SKM-1 treated with dmso at 0.1 percent for 144 hours (cell line): Measurements from ENCODE around the gene LBX2.

Experiments used
- DNase-seq: peaks from one replicate; lab custom pipeline; 2025; ENCODE audit not compliant: unreplicated experiment; lab: John Stamatoyannopoulos, UW

LBX2 gene

DNA sequence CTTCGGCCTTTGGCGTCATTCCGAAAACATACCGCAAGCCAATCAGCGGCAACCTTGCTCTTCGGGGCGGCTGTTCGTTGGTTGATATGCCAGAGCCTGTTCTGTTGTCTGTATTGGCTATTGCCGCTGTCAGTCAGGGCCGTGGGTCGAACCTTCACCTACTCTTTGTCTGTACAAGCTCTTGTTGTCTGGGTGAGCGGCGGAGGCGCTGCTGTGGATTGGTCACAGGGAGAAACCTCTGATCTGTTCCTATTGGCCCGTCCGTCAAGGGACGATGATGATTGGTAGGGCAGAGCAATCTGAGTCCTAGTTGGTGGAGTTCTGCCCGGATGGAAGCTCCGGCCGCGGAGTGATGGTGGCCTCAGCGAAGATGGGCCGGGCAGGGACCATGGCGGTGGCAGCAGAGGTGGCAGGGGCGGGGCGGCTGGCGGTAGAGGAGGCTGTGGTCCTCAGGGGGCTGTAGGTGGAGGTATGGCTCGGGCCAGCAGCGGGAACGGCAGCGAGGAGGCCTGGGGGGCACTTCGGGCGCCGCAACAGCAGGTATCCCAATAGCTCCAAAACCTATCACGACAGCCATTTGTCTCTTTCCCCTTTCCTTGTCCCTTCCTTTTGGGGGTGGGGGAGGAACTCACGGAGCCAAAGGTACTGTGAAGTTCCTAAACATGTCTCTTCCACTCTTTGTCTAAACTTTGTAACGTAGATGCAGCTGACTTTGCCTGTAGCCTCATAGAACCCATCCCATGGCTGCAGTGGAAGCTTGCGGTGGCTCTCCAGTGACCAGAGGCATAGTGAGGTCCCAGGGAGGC is 41.1 kb downstream of the LBX2 start, which contains the start of gene WBP1:
WBP1 (plus strand) TSS at position 307 of the 806 bp plus-strand sequence; CDS start at position 472, 165 bp downstream.
- DNase-seq, result peak; percentile 99

DNA sequence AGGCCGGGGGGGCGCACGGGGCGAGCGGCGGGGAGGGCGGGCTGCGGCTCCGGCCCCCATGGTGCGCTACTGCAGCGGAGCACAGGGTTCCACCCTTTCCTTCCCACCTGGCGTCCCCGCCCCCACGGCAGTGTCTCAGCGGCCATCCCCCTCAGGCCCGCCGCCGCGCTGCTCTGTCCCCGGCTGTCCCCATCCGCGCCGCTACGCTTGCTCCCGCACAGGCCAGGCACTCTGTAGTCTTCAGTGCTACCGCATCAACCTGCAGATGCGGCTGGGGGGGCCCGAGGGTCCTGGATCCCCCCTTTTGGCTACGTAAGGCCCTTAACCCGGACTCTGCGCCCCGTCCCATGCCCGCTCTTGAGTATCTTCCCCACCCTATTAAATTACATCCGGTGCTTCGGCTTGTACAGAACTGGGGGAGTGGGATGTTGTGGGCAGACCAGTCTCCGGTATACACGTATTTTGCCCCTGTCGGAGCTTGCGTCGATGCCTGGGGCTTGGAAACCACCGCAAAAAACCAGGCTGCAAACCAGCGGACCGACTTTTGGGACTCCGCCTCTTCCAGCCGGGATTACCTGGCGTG is 41.8 kb downstream of the LBX2 start:
- no peak for DNase-seq

DNA sequence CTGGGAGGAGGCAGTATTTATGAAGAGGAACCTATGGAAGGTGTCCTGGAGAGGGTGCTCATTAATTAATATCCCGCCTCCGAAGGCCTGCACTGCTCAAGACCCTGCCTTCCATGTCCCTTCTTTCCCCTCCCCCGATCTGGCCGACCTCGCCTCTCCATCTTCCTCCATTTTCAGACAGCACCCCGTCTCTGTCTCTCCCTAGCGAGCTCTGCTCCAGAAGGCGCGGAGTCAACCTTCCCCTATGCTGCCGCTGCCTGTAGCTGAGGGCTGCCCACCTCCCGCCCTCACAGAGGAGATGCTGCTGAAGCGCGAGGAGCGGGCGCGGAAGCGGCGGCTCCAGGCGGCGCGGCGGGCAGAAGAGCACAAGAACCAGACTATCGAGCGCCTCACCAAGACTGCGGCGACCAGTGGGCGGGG is 42.3 kb downstream of the LBX2 start:
- DNase-seq, result no peak

DNA sequence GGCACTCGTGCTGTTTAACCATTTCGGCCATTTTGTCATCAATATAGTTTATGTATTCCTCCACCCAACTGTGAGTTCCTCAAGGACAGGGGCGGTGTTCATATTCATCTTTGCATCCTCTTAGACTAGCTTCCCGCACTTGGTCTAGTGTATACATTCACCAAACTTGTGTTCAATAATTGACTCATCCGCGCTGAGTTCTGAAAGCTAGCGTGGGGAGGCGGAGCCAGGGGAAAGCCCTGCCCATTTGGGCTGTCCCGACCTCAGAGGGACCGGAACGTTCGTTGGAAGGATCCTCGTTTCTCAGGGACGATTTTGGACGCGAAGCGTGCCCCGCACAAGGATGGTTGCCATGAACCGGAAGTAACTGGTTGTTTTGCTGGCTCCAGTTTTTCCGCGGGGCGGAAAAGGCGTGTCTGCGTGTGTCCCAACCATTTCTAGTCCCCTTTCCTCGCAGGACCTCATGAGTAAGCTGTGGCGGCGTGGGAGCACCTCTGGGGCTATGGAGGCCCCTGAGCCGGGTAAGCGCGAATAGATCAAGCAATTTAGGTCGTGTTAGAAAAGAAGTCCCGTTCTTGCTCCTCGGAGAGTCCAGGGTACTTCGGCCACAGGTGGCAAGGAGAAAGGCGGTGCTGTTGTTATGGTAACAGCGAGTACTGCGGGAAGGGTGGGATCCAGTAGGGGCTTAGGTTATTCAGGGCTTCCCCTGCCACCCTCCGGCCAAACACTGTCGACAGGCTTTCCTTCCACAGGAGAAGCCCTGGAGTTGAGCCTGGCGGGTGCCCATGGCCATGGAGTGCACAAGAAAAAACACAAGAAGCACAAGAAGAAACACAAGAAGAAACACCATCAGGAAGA is 44.5 kb downstream of the LBX2 start, which contains the start of gene INO80B:
INO80B (plus strand) TSS at position 434 of the 858 bp plus-strand sequence; CDS start at position 464, 30 bp downstream.
- peak; percentile 94 for DNase-seq

DNA sequence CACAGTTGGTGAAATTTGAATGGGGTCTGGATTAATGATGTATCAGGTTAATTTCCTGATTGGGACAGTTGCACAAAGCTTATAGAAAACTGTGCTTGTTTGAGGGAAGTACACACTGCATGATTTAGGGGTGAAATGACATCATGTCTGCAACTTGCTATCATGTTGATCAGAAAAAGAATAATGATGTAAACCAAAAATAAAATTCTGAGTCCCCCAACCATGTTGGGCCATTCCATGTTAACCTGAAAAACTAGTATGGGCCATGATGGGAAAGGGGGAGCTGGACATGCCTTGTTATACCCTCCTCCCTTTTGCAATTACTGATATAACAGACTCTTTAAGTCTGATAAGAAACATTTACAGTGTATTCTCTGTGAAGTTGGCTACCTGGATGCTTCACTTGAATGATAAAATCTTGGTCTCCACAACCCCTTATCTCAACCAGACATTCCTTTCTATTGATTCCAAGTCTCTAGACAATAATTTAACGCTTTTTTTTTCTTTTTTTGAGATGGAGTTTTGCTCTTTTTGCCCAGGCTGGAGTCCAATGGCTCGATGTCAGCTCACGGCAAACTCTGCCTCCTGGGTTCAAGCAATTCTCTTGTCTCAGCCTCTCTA is 48.7 kb downstream of the LBX2 start:
- DNase-seq, result no peak

DNA sequence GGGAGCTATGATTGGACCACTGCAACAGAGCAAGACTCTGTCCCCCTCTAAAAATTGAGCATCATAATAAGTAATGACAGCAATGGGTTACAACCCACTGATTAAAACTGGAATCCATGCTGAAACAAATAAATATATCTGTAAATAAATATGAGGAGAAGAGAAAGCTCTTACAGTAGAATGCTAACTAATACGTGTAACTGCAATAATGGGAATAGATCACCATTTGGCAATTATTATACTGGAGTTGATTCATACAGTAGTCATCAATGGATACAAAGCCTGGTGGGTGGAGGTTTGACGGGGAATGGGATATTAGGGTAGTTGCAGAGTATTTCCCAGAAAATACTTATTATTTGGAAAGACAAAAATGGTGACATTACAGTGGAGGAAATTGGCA is 50.6 kb downstream of the LBX2 start:
- no peak for DNase-seq
